HG03558 (cell line): ENCODE measurements around the gene ZNF500.

ENCODE experiments used
- ATAC-seq: cut with Tn5 transposase; IDR thresholded peaks from one replicate; pipeline ENCODE4 v1.9.1; 2021; ENCODE audit warnings: moderate number of reproducible peaks; ENCODE audit not compliant: unreplicated experiment; ENCODE audit errors: extremely low read depth

The ZNF500 gene

GRCh38 chr16:4776141-4776705 is 9.3 kb upstream of the ZNF500 start:
- no peak for ATAC-seq

DNA sequence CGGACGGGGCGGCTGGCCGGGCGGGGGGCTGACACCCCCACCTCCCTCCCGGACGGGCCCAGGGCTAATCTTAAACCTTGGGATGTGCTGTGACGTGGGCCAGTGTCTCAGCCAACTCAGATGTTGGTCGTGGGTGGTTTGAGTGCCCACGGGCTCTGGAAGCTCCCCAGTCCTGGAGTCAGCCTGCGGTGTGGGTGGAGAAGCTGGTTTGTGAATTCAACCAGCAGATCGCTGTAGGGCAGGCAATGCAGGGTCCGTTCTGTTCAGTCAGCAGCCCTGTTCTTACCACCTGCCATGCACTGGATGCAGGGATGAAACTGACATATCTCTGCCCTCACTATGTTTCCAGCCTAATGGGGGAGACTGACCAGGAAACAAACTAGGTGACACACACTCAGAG is 8.0 kb upstream of the ZNF500 start:
- ATAC-seq: no peak

- no peak for ATAC-seq
Measured at GRCh38 chr16:4772351-4772750, 5.4 kb upstream of the ZNF500 start.

GRCh38 chr16:4771646-4772045 is 4.7 kb upstream of the ZNF500 start:
- no peak for ATAC-seq

- no peak for ATAC-seq
Measured at GRCh38 chr16:4769306-4769638, 2.3 kb upstream of the ZNF500 start.

GRCh38 chr16:4768549-4769305 is 1.8 kb upstream of the ZNF500 start:
- no peak for ATAC-seq

- ATAC-seq: no peak
Measured at GRCh38 chr16:4767872-4768548, 1.0 kb upstream of the ZNF500 start.

DNA sequence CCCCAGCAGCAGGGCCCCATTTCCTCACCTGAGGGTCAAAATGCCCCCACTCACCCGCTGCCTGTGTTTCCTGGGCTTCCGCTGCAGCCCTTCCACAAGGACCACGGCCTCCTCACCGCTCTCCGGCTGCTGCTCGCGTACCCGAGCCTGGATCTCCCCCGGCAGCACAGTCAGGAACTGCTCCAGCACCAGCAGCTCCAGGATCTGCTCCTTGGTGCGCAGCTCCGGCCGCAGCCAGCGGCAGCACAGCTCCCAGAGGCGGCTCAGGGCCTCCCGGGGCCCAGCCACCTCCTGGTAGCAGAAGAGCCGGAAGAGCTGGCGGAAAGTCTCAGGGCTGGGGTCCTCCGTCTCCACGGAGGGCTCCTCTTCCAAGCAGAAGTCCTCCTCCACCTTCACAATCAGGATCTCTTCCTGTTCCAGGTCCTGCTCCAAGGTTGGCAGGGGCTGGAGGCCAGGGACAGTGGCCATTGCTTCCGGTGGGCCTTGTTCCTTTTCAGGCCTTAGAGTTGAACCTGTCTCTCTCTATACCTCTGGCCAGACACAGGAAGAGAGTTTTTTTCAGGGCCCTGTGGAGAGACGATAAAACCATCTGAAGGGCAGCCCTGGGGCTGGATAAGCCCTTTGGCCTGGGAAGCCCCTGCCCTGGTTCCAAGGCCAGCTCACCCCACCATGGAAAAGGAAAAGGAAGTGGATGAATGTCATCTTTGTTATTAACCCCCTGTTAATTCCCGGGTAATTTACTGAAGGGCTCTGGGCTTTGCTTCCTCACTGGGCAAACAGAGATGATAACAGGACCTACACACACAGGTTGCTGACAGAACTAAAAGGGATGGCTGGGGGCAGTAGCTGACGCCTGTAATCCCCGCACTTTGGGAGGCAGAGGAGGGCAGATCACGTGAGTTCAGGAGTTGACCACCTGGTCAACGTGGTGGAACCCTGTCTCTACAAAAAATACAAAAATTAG is 1.2 kb downstream of the ZNF500 start:
- ATAC-seq: no peak

GRCh38 chr16:4763791-4764190 is 3.2 kb downstream of the ZNF500 start:
- ATAC-seq: no peak

- no peak for ATAC-seq
Measured at GRCh38 chr16:4762205-4762604, 4.8 kb downstream of the ZNF500 start.

DNA sequence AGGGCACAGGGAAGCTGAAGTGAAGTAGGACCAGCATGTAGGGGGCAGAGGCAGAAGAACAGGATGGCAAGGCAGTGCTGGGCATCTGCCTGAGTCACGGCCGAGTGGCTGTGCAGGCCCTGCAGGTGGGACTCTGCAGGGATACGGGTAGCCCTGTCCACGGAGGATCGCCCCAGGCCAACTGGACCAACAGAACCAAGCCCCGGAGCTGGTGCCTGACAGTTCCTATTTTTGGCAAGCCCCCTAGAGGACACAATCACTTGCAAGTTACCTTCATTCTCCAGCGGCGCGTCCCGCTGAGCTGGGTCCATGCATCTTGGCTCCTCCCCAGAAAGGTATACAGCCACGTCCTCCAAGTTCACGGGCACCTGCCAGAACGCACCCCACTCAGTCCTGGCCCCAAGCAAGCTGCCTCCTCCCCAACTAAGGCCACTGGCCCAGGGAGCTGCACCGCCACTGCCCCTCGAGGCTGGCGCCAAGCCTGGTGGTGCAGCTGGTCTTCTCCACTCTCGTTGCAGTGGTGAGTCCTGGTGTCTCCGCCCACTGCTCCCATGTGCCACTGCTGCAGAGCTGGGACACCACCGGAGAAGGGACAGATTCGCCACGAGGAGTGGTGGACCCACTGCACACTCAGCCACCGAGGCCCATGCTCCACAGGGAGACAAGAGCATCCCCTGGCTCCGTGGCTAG is 6.6 kb downstream of the ZNF500 start:
- no peak for ATAC-seq

GRCh38 chr16:4755687-4756086 is 11.3 kb downstream of the ZNF500 start:
- ATAC-seq: no peak

GRCh38 chr16:4754865-4755264 is 12.1 kb downstream of the ZNF500 start:
- no peak for ATAC-seq

DNA sequence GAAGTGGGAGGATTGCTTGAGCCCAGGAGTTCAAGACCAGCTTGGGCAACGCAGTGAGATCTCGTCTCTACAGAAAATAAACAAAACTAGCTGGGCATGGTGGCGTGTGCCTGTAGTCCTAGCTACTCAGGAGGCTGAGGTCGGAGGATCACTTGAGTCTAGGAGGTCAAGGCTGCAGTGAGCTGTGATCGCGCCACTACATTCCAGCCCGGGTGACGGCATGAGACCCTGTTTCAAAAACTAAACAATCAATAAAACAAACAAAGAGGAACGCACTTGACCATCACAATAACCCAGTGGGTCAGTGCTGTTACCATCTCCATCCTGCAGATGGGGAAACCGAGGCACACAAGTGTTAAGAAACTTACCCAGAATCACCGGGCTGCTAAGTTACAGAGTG is 13.7 kb downstream of the ZNF500 start:
- ATAC-seq: no peak

DNA sequence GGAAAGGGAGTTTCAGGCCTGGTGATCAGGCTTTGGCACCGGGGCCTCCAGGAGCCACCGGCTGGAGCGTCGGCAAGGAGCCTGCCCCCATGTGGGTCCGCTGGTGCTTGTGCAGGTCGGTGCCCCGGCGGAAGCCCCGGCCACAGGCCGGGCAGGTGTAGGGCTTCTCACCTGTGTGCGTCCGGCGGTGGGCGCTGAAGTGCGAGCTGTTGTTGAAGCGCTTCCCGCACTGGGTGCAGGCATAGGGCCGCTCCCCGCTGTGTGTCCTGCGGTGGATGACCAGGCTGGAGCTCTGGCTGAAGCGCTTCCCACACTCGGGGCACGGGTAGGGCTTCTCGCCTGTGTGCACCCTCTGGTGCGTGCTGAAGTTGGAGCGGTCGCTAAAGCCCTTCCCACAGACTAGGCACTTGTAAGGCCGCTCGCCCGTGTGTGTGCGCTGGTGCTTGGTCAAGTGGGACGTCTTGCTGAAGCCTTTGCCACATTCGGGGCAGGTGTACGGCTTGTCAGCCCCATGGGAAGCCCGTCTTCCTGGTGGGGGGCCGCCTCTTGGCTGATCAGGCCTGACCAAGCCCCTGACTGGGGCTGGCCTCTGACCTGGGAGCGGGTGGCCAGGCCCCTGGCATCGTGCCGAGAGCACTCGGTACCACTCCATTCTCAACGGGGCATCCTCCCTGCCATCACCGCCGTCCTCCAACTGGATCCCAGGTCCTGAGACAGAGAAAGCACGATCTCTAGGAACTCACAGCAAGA is 14.4 kb downstream of the ZNF500 start:
- ATAC-seq: no peak

- ATAC-seq: no peak
Measured at GRCh38 chr16:4750896-4751295, 16.1 kb downstream of the ZNF500 start.

- ATAC-seq: no peak
Measured at GRCh38 chr16:4749700-4750257, 17.2 kb downstream of the ZNF500 start.

DNA sequence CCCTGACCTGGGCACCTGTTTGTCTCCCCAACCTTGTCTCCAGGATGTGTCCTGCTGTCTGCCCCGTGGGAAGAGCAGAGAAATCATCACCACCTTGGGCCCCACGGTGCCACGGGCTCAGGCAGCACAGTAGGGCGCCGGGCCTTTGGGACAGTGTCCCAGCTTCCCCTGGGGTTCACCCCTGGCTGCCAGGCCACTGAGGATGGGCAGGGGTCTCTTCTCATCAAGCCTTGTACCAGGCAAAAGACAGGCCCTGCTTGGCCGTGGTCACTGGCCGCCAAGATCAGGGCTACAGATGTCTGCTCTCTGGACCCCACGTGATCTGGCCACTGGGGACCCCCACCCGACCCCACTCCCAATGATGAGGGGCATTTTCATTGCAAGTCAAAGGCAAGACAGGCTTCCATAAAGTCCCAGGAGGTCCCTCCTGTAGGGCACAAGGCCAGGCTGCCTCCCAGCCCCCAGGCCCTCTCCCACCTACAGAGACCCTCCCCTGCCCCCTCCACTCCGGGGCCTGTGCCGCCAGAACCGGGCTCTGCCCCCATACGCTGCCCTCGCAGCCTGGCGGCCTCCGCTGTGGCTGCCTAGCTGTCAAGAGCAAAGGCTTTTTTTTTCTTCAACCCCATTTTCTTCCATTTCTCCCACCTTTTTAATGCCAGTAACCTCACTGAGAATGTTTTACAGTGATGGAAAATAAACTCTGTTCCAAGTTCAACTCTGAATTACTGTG is 18.1 kb downstream of the ZNF500 start:
- ATAC-seq: no peak
